ENCODE results near the gene EDDM13.
A peak's percentile ranks its signal among the peaks of the same experiment; 100 is the strongest.
"Not testable (repeated sequence)": the region's sequence is repeated elsewhere in the genome, so short reads cannot be mapped to it uniquely, and the experiment has no call there.

EDDM13 gene

DNA sequence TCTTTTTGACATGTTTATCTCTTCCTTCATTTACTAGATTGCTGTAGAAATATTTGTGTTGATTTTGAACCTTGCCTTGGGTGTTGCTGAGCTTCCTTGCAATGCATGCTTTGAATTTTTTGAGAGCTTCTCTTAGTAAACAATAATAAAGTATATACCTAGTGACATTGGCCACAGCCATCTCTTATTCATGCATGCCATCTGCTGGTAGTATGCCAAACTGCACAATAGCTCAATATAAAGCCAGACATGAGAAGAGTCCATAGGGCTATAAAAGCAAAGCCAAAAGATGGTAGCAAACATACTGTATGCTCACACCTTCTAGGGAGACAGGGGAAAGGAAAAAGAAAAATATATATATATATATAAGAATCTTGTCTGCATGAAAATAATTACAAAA lies 61.0 kb downstream of the EDDM13 start:
- Histone ChIP-seq H3K4me1 (ENCODE audit: low read length) (no peaks in the 10 kb centered on the region), H2AFZ (ENCODE audit: low read length) (no peak overlapping the region), H3K9ac (ENCODE audit: low read length) (no peak overlapping the region), H3F3A (ENCODE audit: insufficient read depth, low read length) (no peaks in the 10 kb centered on the region), H3K4me2 (ENCODE audit: low read depth, low read length) (no peak overlapping the region), H3K9me2 (replicated peaks; ENCODE audit: insufficient read depth, low read length) (no peaks in the 10 kb centered on the region), H3K79me2 (ENCODE audit: low read length) (no peaks in the 10 kb centered on the region), H4K20me1 (ENCODE audit: insufficient read depth, low read length) (no peaks in the 10 kb centered on the region), H3K27me3 (replicated peaks; ENCODE audit: insufficient read depth, low read length) (no peaks in the 10 kb centered on the region), H3K9me3 (replicated peaks; ENCODE audit: insufficient read depth, low read length) (no peaks in the 10 kb centered on the region), H3K36me3 (replicated peaks; ENCODE audit: insufficient read depth, low read length) (no peaks in the 10 kb centered on the region), H3K27ac (ENCODE audit: low read length) (no peak overlapping the region), H3K4me3 (ENCODE audit: low read length) (no peak overlapping the region)
- TF ChIP-seq EZH2 (optimal IDR thresholded peaks at IDR 0.05; ENCODE audit: low read depth, low read length) (no peak), EZH2phosphoT487 (IDR thresholded peaks at IDR 0.05; ENCODE audit: low read length) (no peak)
- TF ChIP-seq, protein P1, sequence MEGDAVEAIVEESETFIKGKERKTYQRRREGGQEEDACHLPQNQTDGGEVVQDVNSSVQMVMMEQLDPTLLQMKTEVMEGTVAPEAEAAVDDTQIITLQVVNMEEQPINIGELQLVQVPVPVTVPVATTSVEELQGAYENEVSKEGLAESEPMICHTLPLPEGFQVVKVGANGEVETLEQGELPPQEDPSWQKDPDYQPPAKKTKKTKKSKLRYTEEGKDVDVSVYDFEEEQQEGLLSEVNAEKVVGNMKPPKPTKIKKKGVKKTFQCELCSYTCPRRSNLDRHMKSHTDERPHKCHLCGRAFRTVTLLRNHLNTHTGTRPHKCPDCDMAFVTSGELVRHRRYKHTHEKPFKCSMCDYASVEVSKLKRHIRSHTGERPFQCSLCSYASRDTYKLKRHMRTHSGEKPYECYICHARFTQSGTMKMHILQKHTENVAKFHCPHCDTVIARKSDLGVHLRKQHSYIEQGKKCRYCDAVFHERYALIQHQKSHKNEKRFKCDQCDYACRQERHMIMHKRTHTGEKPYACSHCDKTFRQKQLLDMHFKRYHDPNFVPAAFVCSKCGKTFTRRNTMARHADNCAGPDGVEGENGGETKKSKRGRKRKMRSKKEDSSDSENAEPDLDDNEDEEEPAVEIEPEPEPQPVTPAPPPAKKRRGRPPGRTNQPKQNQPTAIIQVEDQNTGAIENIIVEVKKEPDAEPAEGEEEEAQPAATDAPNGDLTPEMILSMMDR (IDR thresholded peaks at IDR 0.05; ENCODE audit: low read length) = peak; percentile 64
- peak; percentile 73 for DNase-seq

DNA sequence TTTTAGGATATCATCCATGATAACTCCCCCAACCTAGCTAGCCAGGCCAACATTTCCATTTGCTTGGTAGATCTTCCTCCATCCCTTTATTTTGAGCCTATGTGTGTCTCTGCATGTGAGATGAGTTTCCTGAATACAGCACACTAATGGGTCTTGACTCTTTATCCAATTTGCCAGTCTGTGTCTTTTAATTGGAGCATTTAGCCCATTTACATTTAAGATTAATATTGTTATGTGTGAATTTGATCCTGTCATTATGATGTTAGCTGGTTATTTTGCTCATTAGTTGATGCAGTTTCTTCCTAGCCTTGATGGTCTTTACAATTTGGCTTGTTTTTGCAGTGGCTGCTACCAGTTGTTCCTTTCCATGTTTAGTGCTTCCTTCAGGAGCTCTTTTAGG lies 62.8 kb downstream of the EDDM13 start:
- H3K9ac ChIP-seq (ENCODE audit: low read length); H3K4me3 ChIP-seq (ENCODE audit: low read length); H3F3A ChIP-seq (ENCODE audit: insufficient read depth, low read length); H3K27ac ChIP-seq (ENCODE audit: low read length); H3K9me3 ChIP-seq (replicated peaks; ENCODE audit: insufficient read depth, low read length); DNase-seq; H3K36me3 ChIP-seq (replicated peaks; ENCODE audit: insufficient read depth, low read length); H3K4me2 ChIP-seq (ENCODE audit: low read depth, low read length); H3K27me3 ChIP-seq (replicated peaks; ENCODE audit: insufficient read depth, low read length); H4K20me1 ChIP-seq (ENCODE audit: insufficient read depth, low read length); H3K79me2 ChIP-seq (ENCODE audit: low read length); H2AFZ ChIP-seq (ENCODE audit: low read length); H3K4me1 ChIP-seq (ENCODE audit: low read length); H3K9me2 ChIP-seq (replicated peaks; ENCODE audit: insufficient read depth, low read length): not testable (repeated sequence)

DNA sequence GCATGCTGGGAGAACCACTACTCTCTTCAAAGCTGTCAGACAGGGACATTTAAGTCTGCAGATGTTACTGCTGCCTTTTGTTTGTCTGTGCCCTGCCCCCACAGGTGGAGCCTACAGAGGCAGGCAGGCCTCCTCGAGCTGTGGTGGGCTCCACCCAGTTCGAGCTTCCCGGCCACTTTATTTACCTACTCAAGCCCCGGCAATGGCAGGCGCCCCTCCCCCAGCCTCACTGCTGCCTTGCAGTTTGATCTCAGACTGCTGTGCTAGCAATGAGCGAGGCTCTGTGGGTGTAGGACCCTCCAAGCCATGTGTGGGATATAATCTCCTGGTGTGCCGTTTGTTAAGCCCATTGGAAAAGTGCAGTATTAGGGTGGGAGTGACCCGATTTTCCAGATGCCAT lies 64.5 kb downstream of the EDDM13 start:
- not testable (repeated sequence) for H3K9me2 ChIP-seq (replicated peaks; ENCODE audit: insufficient read depth, low read length); H3K79me2 ChIP-seq (ENCODE audit: low read length); H3K9ac ChIP-seq (ENCODE audit: low read length); H2AFZ ChIP-seq (ENCODE audit: low read length); H3F3A ChIP-seq (ENCODE audit: insufficient read depth, low read length); DNase-seq; H3K9me3 ChIP-seq (replicated peaks; ENCODE audit: insufficient read depth, low read length); H3K36me3 ChIP-seq (replicated peaks; ENCODE audit: insufficient read depth, low read length); H3K27me3 ChIP-seq (replicated peaks; ENCODE audit: insufficient read depth, low read length); H3K27ac ChIP-seq (ENCODE audit: low read length); H4K20me1 ChIP-seq (ENCODE audit: insufficient read depth, low read length); H3K4me1 ChIP-seq (ENCODE audit: low read length); H3K4me3 ChIP-seq (ENCODE audit: low read length); H3K4me2 ChIP-seq (ENCODE audit: low read depth, low read length)

DNA sequence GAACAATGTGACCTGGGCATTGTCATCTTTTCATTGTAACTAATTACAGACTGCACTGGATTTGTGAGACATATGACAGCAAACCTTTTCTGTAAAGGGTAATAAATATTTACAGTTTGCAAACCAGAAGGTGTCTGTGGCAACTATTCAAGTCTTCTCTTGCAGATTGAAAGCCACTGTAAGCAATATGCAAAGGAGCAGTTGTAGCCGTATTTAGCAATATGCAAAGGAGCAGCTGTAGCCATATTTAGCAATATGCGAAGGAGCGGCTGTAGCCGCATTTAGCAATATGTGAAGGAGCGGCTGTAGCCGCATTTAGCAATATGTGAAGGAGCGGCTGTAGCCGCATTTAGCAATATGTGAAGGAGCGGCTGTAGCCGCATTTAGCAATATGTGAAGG lies 66.5 kb downstream of the EDDM13 start:
- not testable (repeated sequence) for DNase-seq; H3K4me3 ChIP-seq (ENCODE audit: low read length); H2AFZ ChIP-seq (ENCODE audit: low read length); H3K9ac ChIP-seq (ENCODE audit: low read length); H4K20me1 ChIP-seq (ENCODE audit: insufficient read depth, low read length); H3K27ac ChIP-seq (ENCODE audit: low read length); H3K9me2 ChIP-seq (replicated peaks; ENCODE audit: insufficient read depth, low read length); H3K79me2 ChIP-seq (ENCODE audit: low read length); H3K4me2 ChIP-seq (ENCODE audit: low read depth, low read length); H3K4me1 ChIP-seq (ENCODE audit: low read length); H3F3A ChIP-seq (ENCODE audit: insufficient read depth, low read length); H3K36me3 ChIP-seq (replicated peaks; ENCODE audit: insufficient read depth, low read length); H3K9me3 ChIP-seq (replicated peaks; ENCODE audit: insufficient read depth, low read length)
- H3K27me3 ChIP-seq (replicated peaks; ENCODE audit: insufficient read depth, low read length) = peaks cover 18% of the 10 kb centered on the region; the same call in 1 of the 2 replicates

DNA sequence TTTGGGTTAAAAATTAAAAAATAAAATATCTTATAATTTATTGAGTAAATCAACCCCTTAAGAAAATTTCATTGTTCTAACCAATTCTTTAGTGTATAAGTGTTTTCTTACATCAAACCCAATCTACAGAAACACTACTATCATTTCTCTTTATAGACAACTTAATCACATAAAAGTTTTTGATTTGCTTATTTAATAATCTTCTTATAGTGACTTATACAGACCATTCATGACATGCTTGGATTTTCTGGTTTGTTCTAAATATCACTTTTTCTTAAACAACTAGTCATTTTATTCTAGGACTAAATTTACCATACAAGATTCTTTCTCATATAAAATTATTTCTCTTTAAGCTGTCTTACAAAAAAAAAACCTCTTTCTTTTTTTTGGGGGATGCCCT lies 69.4 kb downstream of the EDDM13 start:
- Histone ChIP-seq H3F3A (ENCODE audit: insufficient read depth, low read length) (no peaks in the 10 kb centered on the region), H3K9me2 (replicated peaks; ENCODE audit: insufficient read depth, low read length) (no peaks in the 10 kb centered on the region), H3K9me3 (replicated peaks; ENCODE audit: insufficient read depth, low read length) (no peaks in the 10 kb centered on the region), H3K4me3 (ENCODE audit: low read length) (no peak overlapping the region), H3K27ac (ENCODE audit: low read length) (no peak overlapping the region), H3K4me1 (ENCODE audit: low read length) (no peaks in the 10 kb centered on the region), H4K20me1 (ENCODE audit: insufficient read depth, low read length) (no peaks in the 10 kb centered on the region), H3K27me3 (replicated peaks; ENCODE audit: insufficient read depth, low read length) (peaks cover 30% of the 10 kb centered on the region), H2AFZ (ENCODE audit: low read length) (no peak overlapping the region), H3K36me3 (replicated peaks; ENCODE audit: insufficient read depth, low read length) (no peaks in the 10 kb centered on the region), H3K9ac (ENCODE audit: low read length) (no peak overlapping the region), H3K4me2 (ENCODE audit: low read depth, low read length) (no peak overlapping the region), H3K79me2 (ENCODE audit: low read length) (no peaks in the 10 kb centered on the region)
- no peak for TF ChIP-seq EZH2phosphoT487 (IDR thresholded peaks at IDR 0.05; ENCODE audit: low read length)
- TF ChIP-seq, protein P1 (IDR thresholded peaks at IDR 0.05; ENCODE audit: low read length) = no peak
- no peak for TF ChIP-seq EZH2 (optimal IDR thresholded peaks at IDR 0.05; ENCODE audit: low read depth, low read length)
- no peak for DNase-seq

Data from MM.1S (cell line).